Stimulated activated CD4-positive, alpha-beta T cell treated with anti-CD3 and anti-CD28 coated beads, Interleukin-12 subunit alpha, Interleukin-12 subunit beta, amount 100 ng/mL, for 4 hours (primary cell): ENCODE data around the gene TRIAP1.
"Not testable (repeated sequence)": the region's sequence is repeated elsewhere in the genome, so short reads cannot be mapped to it uniquely, and the experiment has no call there.

Experiments
- DNase-seq: peaks from one replicate; pipeline ENCODE4 v3.0.0-alpha.2; 2020

Gene TRIAP1

GRCh38 chr12:120468325-120468820 lies 22.2 kb upstream of the TRIAP1 start:
- DNase-seq = no peak

- DNase-seq = no peak
Measured at GRCh38 chr12:120467439-120467838, 21.3 kb upstream of the TRIAP1 start.

- peak; percentile 28 for DNase-seq
Measured at GRCh38 chr12:120466560-120467315, 20.6 kb upstream of the TRIAP1 start.

- no peak for DNase-seq
Measured at GRCh38 chr12:120465756-120466155, 19.6 kb upstream of the TRIAP1 start.

GRCh38 chr12:120463712-120464111 lies 17.5 kb upstream of the TRIAP1 start:
- no peak for DNase-seq

- no peak for DNase-seq
Measured at GRCh38 chr12:120462099-120462640, 16.0 kb upstream of the TRIAP1 start.

- no peak for DNase-seq
Measured at GRCh38 chr12:120460157-120460556, 14.0 kb upstream of the TRIAP1 start.

- no peak for DNase-seq
Measured at GRCh38 chr12:120457133-120457532, 10.9 kb upstream of the TRIAP1 start.

GRCh38 chr12:120455302-120455701 lies 9.1 kb upstream of the TRIAP1 start:
- no peak for DNase-seq

- DNase-seq = no peak
Measured at GRCh38 chr12:120453977-120454376, 7.8 kb upstream of the TRIAP1 start.

- no peak for DNase-seq
Measured at GRCh38 chr12:120453060-120453750, 7.0 kb upstream of the TRIAP1 start.

- DNase-seq = not testable (repeated sequence)
Measured at GRCh38 chr12:120452524-120452923, 6.3 kb upstream of the TRIAP1 start.

GRCh38 chr12:120447992-120448391 lies 1.8 kb upstream of the TRIAP1 start:
- DNase-seq = no peak

GRCh38 chr12:120446844-120447178 lies 627 bp upstream of the TRIAP1 start:
- not testable (repeated sequence) for DNase-seq

GRCh38 chr12:120444676-120445075 lies 1.5 kb downstream of the TRIAP1 start:
- no peak for DNase-seq

- DNase-seq = peak; percentile 62
Measured at GRCh38 chr12:120439646-120440247, 6.4 kb downstream of the TRIAP1 start.

GRCh38 chr12:120438495-120439198 lies 7.5 kb downstream of the TRIAP1 start:
- DNase-seq = no peak

- peak; percentile 95 for DNase-seq
Measured at GRCh38 chr12:120437735-120438494, 8.3 kb downstream of the TRIAP1 start, which contains the start of gene COX6A1. Gene COX6A1 (plus strand): TSS chr12:120438113. CDS start chr12:120438127, 14 bp downstream.

GRCh38 chr12:120432772-120433525 lies 13.2 kb downstream of the TRIAP1 start:
- DNase-seq = no peak

GRCh38 chr12:120429368-120429767 lies 16.8 kb downstream of the TRIAP1 start:
- DNase-seq = no peak

GRCh38 chr12:120428597-120429229 lies 17.5 kb downstream of the TRIAP1 start:
- DNase-seq = no peak
